Measurements from ENCODE around the gene HNRNPA3.
"Not testable (repeated sequence)": the region's sequence is repeated elsewhere in the genome, so short reads cannot be mapped to it uniquely, and the experiment has no call there.

The HNRNPA3 gene

DNA sequence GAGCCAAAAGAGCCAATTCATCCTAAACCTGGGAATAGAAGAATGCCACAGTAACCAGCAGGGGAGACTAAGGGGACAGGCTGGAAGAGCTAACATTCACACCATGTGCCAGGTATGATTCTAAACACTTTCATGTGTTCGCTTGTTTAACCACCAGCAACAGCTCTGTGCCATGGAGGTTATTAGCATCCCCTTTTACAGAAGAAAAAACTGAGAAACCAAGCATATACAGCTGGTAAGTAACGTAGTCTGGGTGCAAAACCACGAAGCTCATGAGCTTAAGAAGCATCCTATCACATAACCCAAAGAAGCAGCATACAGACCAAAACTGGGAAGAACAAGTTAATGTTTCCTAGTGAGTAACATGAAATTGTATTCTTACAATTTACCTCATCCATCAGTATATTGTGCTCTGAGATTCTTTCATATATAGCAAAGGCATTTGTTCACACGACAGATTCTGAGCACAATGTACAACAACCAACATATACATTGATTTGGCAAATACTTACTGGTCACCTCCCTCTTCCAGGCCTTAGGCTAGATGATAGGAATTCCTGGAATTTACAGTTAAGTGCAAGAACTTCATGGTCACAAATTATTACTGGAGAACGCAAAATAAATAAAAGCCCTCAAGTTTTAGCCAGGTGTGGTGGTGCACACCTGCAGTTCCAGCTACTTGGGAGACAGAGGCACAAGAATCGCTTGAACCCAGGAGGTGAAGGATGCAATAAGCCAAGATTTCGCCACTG lies 36.5 kb upstream of the HNRNPA3 start:
- Histone ChIP-seq H3K27me3 (ENCODE audit: control insufficient read depth, insufficient read depth, low read length) (no peaks in the 10 kb centered on the region), H3K4me1 (ENCODE audit: control insufficient read depth, insufficient read depth, low read length) (peaks cover 10% of the 10 kb centered on the region), H3K9me3 (replicated peaks; ENCODE audit: low read length) (no peaks in the 10 kb centered on the region), H3K4me2 (ENCODE audit: low read length) (no peak overlapping the region), H3K9ac (ENCODE audit: low read depth, low read length) (no peak overlapping the region), H3K4me3 (ENCODE audit: low read length) (no peak overlapping the region), H3K36me3 (ENCODE audit: insufficient read depth, low read length) (no peaks in the 10 kb centered on the region)

DNA sequence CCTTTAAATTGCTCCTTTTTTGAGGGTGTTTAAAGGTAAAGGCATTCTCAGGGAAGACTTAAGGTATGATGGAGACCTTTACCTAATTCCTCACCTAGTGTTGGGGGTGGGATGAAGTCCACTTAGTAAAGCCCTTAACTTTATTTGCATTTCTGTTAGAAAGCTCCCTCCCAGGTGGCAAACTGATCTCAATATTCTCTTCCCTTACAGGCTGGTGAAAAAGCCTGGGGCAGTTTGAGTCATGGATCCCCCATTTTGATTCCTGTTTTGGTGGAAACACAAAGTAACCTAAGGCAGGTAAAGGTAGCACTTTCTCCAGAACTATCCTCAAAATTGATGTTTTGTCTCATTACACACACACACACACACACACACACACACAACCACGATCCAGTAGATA lies 33.8 kb upstream of the HNRNPA3 start:
- no peaks in the 10 kb centered on the region for H3K9me3 ChIP-seq (replicated peaks; ENCODE audit: low read length)
- H3K4me1 ChIP-seq (ENCODE audit: control insufficient read depth, insufficient read depth, low read length), result no peaks in the 10 kb centered on the region
- no peak overlapping the region for H3K4me3 ChIP-seq (ENCODE audit: low read length)
- H3K27me3 ChIP-seq (ENCODE audit: control insufficient read depth, insufficient read depth, low read length), result no peaks in the 10 kb centered on the region
- H3K36me3 ChIP-seq (ENCODE audit: insufficient read depth, low read length), result no peaks in the 10 kb centered on the region
- H3K9ac ChIP-seq (ENCODE audit: low read depth, low read length), result no peak overlapping the region
- H3K4me2 ChIP-seq (ENCODE audit: low read length), result no peak overlapping the region

DNA sequence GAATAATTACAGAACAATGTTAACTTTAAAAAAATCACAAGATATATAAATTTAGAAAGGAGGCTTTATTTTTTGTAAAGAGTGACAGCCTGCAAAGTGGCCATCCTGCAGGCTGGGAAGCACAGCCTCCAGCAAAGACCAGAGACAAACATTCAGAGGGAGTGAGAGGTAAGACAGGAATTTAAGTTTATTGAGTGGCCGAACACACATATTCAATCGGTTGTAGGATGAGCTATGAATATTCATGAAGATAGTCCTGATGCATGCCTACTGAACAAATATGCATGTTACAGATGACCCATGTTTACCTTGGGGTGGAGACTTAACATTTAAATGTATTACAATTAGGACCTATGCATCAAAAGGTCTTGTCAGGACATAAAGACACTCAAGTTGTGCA lies 33.4 kb upstream of the HNRNPA3 start:
- H3K9ac ChIP-seq (ENCODE audit: low read depth, low read length), result no peak overlapping the region
- no peaks in the 10 kb centered on the region for H3K36me3 ChIP-seq (ENCODE audit: insufficient read depth, low read length)
- H3K9me3 ChIP-seq (replicated peaks; ENCODE audit: low read length), result no peaks in the 10 kb centered on the region
- no peaks in the 10 kb centered on the region for H3K27me3 ChIP-seq (ENCODE audit: control insufficient read depth, insufficient read depth, low read length)
- H3K4me2 ChIP-seq (ENCODE audit: low read length), result no peak overlapping the region
- H3K4me3 ChIP-seq (ENCODE audit: low read length), result no peak overlapping the region
- peaks cover 2% of the 10 kb centered on the region for H3K4me1 ChIP-seq (ENCODE audit: control insufficient read depth, insufficient read depth, low read length)

DNA sequence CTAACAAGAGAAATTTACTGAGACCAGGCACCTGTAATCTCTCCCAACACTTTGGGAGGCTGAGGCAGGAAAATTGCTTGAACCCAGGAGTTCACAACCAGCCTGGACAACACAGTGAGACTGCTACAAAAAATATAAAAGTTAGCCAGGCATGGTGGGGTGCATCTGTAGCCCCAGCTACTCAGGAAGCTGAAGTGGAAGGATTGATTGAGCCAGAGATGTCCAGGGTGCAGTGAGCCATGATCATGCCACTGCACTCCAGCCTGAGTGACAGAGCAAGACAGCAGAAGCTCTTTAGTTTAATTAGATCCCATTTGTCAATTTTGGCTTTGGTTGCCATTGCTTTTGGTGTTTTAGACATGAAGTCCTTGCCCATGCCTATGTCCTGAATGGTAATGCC lies 32.9 kb upstream of the HNRNPA3 start:
- not testable (repeated sequence) for H3K9ac ChIP-seq (ENCODE audit: low read depth, low read length); H3K27me3 ChIP-seq (ENCODE audit: control insufficient read depth, insufficient read depth, low read length); H3K4me3 ChIP-seq (ENCODE audit: low read length); H3K4me2 ChIP-seq (ENCODE audit: low read length); H3K9me3 ChIP-seq (replicated peaks; ENCODE audit: low read length); H3K36me3 ChIP-seq (ENCODE audit: insufficient read depth, low read length); H3K4me1 ChIP-seq (ENCODE audit: control insufficient read depth, insufficient read depth, low read length)

DNA sequence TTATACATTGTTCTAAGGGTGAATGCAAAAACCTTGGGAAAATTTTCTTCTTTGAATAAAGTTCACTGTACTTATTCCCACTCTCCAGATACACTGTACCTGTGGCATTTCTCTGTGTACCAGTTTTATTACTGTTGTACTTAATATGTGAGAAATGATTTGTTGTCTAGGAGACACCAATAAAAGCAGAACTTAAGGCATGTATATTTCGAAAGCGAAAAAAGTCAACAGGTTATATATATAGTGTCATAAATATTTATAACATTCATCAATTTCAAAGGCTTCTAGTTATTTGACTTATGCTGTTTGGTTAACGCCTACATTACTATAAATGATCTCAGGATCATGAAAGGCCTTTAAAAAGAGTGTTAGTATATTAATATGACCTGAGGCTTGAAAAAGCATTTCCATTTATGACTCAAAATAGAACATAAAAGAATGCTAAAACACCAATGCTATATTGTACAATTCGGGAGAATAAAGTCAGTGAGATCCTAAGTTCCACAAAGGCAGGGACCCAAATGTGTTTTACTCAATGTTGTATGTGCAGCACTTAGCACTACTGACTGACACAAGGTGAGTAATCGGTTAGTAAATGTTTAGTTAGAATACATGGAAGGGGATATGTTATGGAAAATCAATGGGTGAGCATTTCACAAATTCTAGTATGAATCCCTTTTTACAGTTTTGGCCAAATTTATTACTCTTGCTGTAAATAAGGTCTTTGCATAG lies 32.2 kb upstream of the HNRNPA3 start:
- H3K4me3 ChIP-seq (ENCODE audit: low read length), result no peak overlapping the region
- peaks cover 3% of the 10 kb centered on the region for H3K4me1 ChIP-seq (ENCODE audit: control insufficient read depth, insufficient read depth, low read length)
- no peaks in the 10 kb centered on the region for H3K9me3 ChIP-seq (replicated peaks; ENCODE audit: low read length)
- H3K9ac ChIP-seq (ENCODE audit: low read depth, low read length), result no peak overlapping the region
- H3K4me2 ChIP-seq (ENCODE audit: low read length), result no peak overlapping the region
- H3K36me3 ChIP-seq (ENCODE audit: insufficient read depth, low read length), result no peaks in the 10 kb centered on the region
- H3K27me3 ChIP-seq (ENCODE audit: control insufficient read depth, insufficient read depth, low read length), result no peaks in the 10 kb centered on the region

DNA sequence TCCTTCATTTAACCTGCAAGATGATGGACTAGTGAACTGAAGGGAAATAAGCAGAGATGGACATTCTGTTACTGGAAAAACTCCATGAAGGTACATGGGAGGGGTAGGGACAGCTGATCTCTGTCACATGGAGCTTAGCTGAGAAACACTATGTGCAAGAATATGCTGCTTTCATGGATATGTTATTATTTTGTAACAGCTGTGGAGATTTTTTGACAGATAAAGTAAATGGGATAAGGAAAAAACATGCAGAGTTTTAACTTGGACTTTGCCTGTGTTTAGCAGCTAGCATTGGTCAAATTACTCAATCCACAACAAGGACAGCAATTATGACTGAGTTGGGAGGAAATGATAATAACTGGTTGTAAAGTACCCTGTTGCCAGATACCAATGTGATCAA lies 28.7 kb upstream of the HNRNPA3 start:
- Histone ChIP-seq H3K4me1 (ENCODE audit: control insufficient read depth, insufficient read depth, low read length) (peaks cover 9% of the 10 kb centered on the region), H3K9ac (ENCODE audit: low read depth, low read length) (no peak overlapping the region), H3K4me2 (ENCODE audit: low read length) (no peak overlapping the region), H3K9me3 (replicated peaks; ENCODE audit: low read length) (no peaks in the 10 kb centered on the region), H3K36me3 (ENCODE audit: insufficient read depth, low read length) (no peaks in the 10 kb centered on the region), H3K27me3 (ENCODE audit: control insufficient read depth, insufficient read depth, low read length) (no peaks in the 10 kb centered on the region), H3K4me3 (ENCODE audit: low read length) (no peak overlapping the region)

DNA sequence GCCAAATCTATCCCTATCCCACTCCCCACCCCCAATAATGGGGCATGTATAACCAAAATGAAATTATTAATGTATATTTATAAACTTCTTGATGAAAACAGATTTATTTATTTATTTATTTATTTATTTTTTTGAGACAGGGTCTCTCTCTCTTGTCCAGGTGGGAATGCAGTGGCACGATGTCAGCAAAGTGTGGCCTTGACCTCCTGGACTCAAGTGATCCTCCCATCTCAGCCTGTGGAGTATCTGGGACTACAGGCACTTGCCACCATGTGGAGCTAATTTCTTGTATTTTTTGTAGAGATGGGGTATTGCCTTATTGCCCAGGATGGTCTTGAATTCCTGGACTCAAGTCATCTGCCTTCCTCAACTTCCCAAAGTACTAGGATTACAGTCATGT lies 28.0 kb upstream of the HNRNPA3 start:
- Histone ChIP-seq H3K4me2 (ENCODE audit: low read length) (no peak overlapping the region), H3K36me3 (ENCODE audit: insufficient read depth, low read length) (no peaks in the 10 kb centered on the region), H3K27me3 (ENCODE audit: control insufficient read depth, insufficient read depth, low read length) (no peaks in the 10 kb centered on the region), H3K9me3 (replicated peaks; ENCODE audit: low read length) (no peaks in the 10 kb centered on the region), H3K4me3 (ENCODE audit: low read length) (no peak overlapping the region), H3K4me1 (ENCODE audit: control insufficient read depth, insufficient read depth, low read length) (peaks cover 9% of the 10 kb centered on the region), H3K9ac (ENCODE audit: low read depth, low read length) (no peak overlapping the region)

DNA sequence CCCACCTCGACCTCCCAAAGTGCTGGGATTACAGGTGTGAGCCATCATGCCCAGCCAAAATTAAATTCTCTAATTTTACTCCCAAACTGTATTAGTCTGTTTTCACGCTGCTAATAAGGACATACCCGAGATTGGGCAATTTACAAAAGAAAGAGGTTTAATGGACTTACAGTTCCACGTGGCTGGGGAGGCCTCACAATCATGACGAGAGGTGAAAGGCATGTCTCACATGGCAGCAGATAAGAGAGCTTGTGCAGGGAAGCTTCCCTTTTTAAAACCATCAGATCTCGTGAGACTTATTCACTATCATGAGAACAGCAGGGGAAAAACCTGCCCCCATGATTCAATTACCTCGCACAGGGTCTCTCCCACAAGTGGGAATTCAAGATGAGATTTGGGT lies 26.6 kb upstream of the HNRNPA3 start:
- not testable (repeated sequence) for H3K9ac ChIP-seq (ENCODE audit: low read depth, low read length)

DNA sequence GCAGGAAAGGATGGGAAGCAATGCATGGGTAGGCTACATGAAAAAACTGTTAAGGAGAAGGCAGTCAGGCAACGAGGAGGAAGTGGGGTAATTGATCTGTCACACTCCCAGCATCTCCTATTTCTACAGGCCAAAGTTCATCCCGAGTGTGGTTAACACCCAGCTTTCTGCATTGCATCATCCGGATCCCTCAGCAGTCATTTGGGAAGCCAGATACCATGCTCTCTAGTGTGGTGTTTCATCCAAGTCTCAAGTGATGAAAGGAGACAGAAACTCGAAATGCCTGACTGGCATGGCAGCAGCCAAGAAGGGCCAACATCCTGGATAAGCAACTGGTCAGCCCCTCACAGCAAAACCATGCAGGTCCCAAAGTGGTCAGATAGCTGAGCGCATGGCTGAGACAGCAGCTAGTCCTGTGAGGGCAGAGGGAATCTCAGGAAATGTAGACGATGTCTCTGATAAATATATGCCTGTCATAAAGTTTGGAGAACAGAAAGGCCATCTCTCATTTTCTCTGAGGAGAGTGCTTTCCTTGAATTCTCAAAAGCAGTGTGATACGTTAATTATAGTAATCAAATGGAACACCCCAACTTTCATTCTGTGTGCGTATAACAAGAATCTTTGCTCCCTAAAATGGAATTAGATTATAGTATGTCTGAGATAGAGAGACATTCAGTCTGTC lies 24.8 kb upstream of the HNRNPA3 start:
- Histone ChIP-seq H3K9ac (ENCODE audit: low read depth, low read length) (no peak overlapping the region), H3K36me3 (ENCODE audit: insufficient read depth, low read length) (no peaks in the 10 kb centered on the region), H3K4me3 (ENCODE audit: low read length) (no peak overlapping the region), H3K27me3 (ENCODE audit: control insufficient read depth, insufficient read depth, low read length) (no peaks in the 10 kb centered on the region), H3K4me1 (ENCODE audit: control insufficient read depth, insufficient read depth, low read length) (peaks cover 9% of the 10 kb centered on the region), H3K4me2 (ENCODE audit: low read length) (no peak overlapping the region), H3K9me3 (replicated peaks; ENCODE audit: low read length) (no peaks in the 10 kb centered on the region)

More for the DNA sequence above, 26.6 kb upstream of the HNRNPA3 start:
- H3K36me3 ChIP-seq (ENCODE audit: insufficient read depth, low read length); H3K27me3 ChIP-seq (ENCODE audit: control insufficient read depth, insufficient read depth, low read length); H3K9me3 ChIP-seq (replicated peaks; ENCODE audit: low read length); H3K4me3 ChIP-seq (ENCODE audit: low read length); H3K4me1 ChIP-seq (ENCODE audit: control insufficient read depth, insufficient read depth, low read length); H3K4me2 ChIP-seq (ENCODE audit: low read length): not testable (repeated sequence)

DNA sequence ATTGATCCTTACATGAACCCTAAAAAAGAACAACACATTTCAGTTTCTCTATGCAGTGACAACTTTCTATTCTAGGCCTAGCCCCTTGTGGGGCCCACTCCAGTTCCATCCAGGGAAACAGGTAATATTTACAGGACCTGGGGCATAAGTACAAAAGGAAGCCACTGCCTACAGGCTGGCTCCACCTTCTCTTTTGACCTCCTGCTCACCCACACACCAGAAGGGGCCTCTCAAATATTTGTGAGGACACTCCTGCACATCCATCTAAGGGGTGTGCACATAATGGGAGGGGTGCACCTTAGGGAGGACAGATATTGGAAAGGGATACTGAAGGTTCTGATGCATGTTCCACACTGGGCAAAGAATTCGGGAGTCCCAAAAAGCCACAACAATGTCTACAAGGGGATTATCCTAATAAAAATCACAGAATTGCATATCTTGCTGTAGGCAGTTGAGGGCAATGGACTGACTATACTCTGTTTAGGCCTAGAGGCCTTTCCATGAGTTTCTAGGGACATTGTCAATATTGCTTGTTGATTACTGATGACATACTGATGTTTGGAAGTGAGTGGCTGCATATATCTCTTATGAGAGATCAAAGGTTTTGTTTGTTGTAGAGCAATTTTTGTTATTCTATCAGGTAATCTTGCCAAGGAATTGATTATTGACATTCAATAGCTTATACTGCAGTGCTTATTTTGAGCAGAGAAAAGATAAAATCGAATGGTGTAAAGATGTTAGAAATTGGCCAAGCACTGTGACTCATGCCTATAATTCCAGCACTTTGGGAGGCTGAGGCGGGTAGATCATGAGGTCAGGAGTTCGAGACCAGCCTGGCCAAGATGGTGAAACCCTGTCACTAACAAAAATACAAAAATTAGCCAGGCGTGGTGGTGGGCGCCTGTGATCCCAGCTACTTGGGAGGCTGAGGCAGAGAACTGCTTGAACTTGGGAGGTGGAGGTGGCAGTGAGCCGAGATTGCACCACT lies 23.8 kb upstream of the HNRNPA3 start:
- H3K4me2 ChIP-seq (ENCODE audit: low read length), result no peak overlapping the region
- no peaks in the 10 kb centered on the region for H3K9me3 ChIP-seq (replicated peaks; ENCODE audit: low read length)
- H3K9ac ChIP-seq (ENCODE audit: low read depth, low read length), result no peak overlapping the region
- no peak overlapping the region for H3K4me3 ChIP-seq (ENCODE audit: low read length)
- H3K4me1 ChIP-seq (ENCODE audit: control insufficient read depth, insufficient read depth, low read length), result peaks cover 9% of the 10 kb centered on the region
- no peaks in the 10 kb centered on the region for H3K27me3 ChIP-seq (ENCODE audit: control insufficient read depth, insufficient read depth, low read length)
- no peaks in the 10 kb centered on the region for H3K36me3 ChIP-seq (ENCODE audit: insufficient read depth, low read length)

DNA sequence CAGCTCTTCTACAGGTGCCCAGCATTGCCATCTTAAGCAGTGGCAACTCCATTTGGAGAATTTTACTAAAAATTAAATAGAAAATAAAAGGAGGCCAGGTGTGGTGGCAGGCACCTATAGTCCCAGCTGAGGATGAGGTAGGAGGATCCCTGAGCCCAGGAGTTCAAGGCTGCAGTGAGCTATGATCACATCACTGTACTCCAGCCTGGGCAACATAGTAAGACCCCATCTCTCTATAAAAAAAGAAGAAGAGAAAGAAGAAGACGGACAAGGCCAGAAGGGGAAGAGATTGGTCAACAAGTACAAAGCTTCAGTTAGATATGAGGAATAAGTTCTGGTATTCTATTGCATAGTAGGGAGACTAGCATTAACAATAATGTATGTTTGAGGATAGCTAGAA lies 21.7 kb upstream of the HNRNPA3 start:
- Histone ChIP-seq H3K4me1 (ENCODE audit: control insufficient read depth, insufficient read depth, low read length) (peaks cover 7% of the 10 kb centered on the region), H3K36me3 (ENCODE audit: insufficient read depth, low read length) (no peaks in the 10 kb centered on the region), H3K9me3 (replicated peaks; ENCODE audit: low read length) (no peaks in the 10 kb centered on the region), H3K4me2 (ENCODE audit: low read length) (no peak overlapping the region), H3K4me3 (ENCODE audit: low read length) (no peak overlapping the region), H3K27me3 (ENCODE audit: control insufficient read depth, insufficient read depth, low read length) (no peaks in the 10 kb centered on the region), H3K9ac (ENCODE audit: low read depth, low read length) (no peak overlapping the region)

All from skeletal muscle satellite cell (primary cell).